ENCODE measurements around the gene MOB3B. TPM values are rescaled to one million over a fixed set of nuclear protein-coding genes. Genes with fewer than 3 reads are reported as not detected.

Gene MOB3B
- total and polyA plus RNA-seq, 7 experiments from 2014 or later, result 0.07 to 1.8 (median 0.72) TPM; not detected in 1

GRCh38 chr9:27412081-27412480 lies 117.5 kb downstream of the MOB3B start:
- no peaks in the 10 kb centered on the region for H3K36me3 ChIP-seq (ENCODE audit: control insufficient read depth in 2 of 3, insufficient read depth in 3 of 3, low read length in 3 of 3)
- Mint-ChIP-seq H3K4me1 (peaks cover 0 to 7% (median 0%) of the 10 kb centered on the region in 7 donors), H3K36me3 (peaks cover 0 to 4% (median 0%) of the 10 kb centered on the region in 5 donors), H3K9me3 (no peaks in the 10 kb centered on the region), H3K27me3 (peaks cover 0 to 3% (median 0%) of the 10 kb centered on the region in 5 donors), H3K27ac (no peak overlapping the region), H3K4me3 (no peak overlapping the region)
- intact Hi-C loops (cut with micrococcal nuclease), result no loop called here
- no peak for ATAC-seq
- no peak overlapping the region for H3K27ac ChIP-seq (ENCODE audit: low read depth, low read length)
- ChIA-PET CTCF (no interaction called here), POLR2A (no interaction called here)
- no peaks in the 10 kb centered on the region for H3K4me1 ChIP-seq (ENCODE audit: control insufficient read depth in 2 of 2, insufficient read depth in 2 of 2, low read length in 2 of 2)
- H3K27me3 ChIP-seq (ENCODE audit: control insufficient read depth in 2 of 2, insufficient read depth in 2 of 2, low read length in 2 of 2), result no peaks in the 10 kb centered on the region
- no peak for DNase-seq
- H3K4me3 ChIP-seq (ENCODE audit: low read length), result no peak overlapping the region
- no peaks in the 10 kb centered on the region for H3K9me3 ChIP-seq (ENCODE audit: control insufficient read depth in 2 of 3, low read length in 3 of 3)

DNA sequence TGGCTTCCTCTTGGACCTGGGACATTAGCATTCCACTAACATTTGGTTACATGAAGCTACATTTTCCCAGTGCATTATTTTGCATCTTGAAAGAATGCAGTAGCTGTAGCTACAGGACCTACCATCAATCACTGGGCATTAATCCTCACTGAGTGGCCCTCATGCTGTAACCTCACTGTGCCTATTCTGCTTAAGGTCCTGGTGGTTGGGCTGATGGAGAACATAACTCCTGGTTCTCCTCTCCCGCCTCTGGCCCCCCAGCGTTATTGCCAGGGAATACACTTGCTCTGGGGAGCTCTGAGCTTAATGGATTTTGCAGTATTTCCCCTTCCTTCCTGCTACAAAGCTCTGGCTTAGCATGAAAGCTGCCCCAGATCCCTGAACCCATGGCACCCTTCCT lies 121.1 kb downstream of the MOB3B start:
- Histone ChIP-seq H3K9me3 (ENCODE audit: control insufficient read depth in 2 of 3, low read length in 3 of 3) (no peaks in the 10 kb centered on the region), H3K36me3 (ENCODE audit: control insufficient read depth in 2 of 3, insufficient read depth in 3 of 3, low read length in 3 of 3) (no peaks in the 10 kb centered on the region), H3K27ac (ENCODE audit: low read depth, low read length) (no peak overlapping the region), H3K27me3 (ENCODE audit: control insufficient read depth in 2 of 2, insufficient read depth in 2 of 2, low read length in 2 of 2) (no peaks in the 10 kb centered on the region), H3K4me1 (ENCODE audit: control insufficient read depth in 2 of 2, insufficient read depth in 2 of 2, low read length in 2 of 2) (no peaks in the 10 kb centered on the region), H3K4me3 (ENCODE audit: low read length) (no peak overlapping the region)
- Mint-ChIP-seq H3K27ac (no peak overlapping the region), H3K36me3 (peaks cover 0 to 3% (median 0%) of the 10 kb centered on the region in 5 donors), H3K4me1 (peaks cover 0 to 2% (median 0%) of the 10 kb centered on the region in 7 donors), H3K9me3 (peaks cover 0 to 3% (median 0%) of the 10 kb centered on the region in 11 donors), H3K27me3 (peaks cover 0 to 3% (median 0%) of the 10 kb centered on the region in 5 donors), H3K4me3 (no peak overlapping the region)
- POLR2A ChIA-PET, result no interaction called here
- intact Hi-C loops (cut with micrococcal nuclease), result no loop called here
- ATAC-seq, result no peak
- DNase-seq, result no peak
- CTCF ChIA-PET, result no interaction called here

GRCh38 chr9:27408001-27408400 lies 121.6 kb downstream of the MOB3B start:
- Mint-ChIP-seq H3K27ac (no peak overlapping the region), H3K4me3 (no peak overlapping the region), H3K9me3 (peaks cover 0 to 3% (median 0%) of the 10 kb centered on the region in 11 donors), H3K4me1 (peaks cover 0 to 2% (median 0%) of the 10 kb centered on the region in 7 donors), H3K27me3 (peaks cover 0 to 3% (median 0%) of the 10 kb centered on the region in 5 donors), H3K36me3 (peaks cover 0 to 3% (median 0%) of the 10 kb centered on the region in 5 donors)
- H3K27ac ChIP-seq (ENCODE audit: low read depth, low read length), result no peak overlapping the region
- no peaks in the 10 kb centered on the region for H3K9me3 ChIP-seq (ENCODE audit: control insufficient read depth in 2 of 3, low read length in 3 of 3)
- intact Hi-C loops (cut with micrococcal nuclease), result no loop called here
- no peak overlapping the region for H3K4me3 ChIP-seq (ENCODE audit: low read length)
- no peak for DNase-seq
- ChIA-PET CTCF (no interaction called here), POLR2A (no interaction called here)
- no peaks in the 10 kb centered on the region for H3K27me3 ChIP-seq (ENCODE audit: control insufficient read depth in 2 of 2, insufficient read depth in 2 of 2, low read length in 2 of 2)
- ATAC-seq, result no peak
- no peaks in the 10 kb centered on the region for H3K4me1 ChIP-seq (ENCODE audit: control insufficient read depth in 2 of 2, insufficient read depth in 2 of 2, low read length in 2 of 2)
- no peaks in the 10 kb centered on the region for H3K36me3 ChIP-seq (ENCODE audit: control insufficient read depth in 2 of 3, insufficient read depth in 3 of 3, low read length in 3 of 3)

GRCh38 chr9:27407491-27407890 lies 122.1 kb downstream of the MOB3B start:
- Histone ChIP-seq H3K27ac (ENCODE audit: low read depth, low read length) (no peak overlapping the region), H3K9me3 (ENCODE audit: control insufficient read depth in 2 of 3, low read length in 3 of 3) (no peaks in the 10 kb centered on the region), H3K36me3 (ENCODE audit: control insufficient read depth in 2 of 3, insufficient read depth in 3 of 3, low read length in 3 of 3) (no peaks in the 10 kb centered on the region), H3K4me3 (ENCODE audit: low read length) (no peak overlapping the region), H3K27me3 (ENCODE audit: control insufficient read depth in 2 of 2, insufficient read depth in 2 of 2, low read length in 2 of 2) (no peaks in the 10 kb centered on the region), H3K4me1 (ENCODE audit: control insufficient read depth in 2 of 2, insufficient read depth in 2 of 2, low read length in 2 of 2) (no peaks in the 10 kb centered on the region)
- ATAC-seq (no peak), DNase-seq (no peak)
- POLR2A ChIA-PET, result no interaction called here
- no peak overlapping the region for H3K27ac Mint-ChIP-seq
- H3K36me3 Mint-ChIP-seq, result peaks cover 0 to 3% (median 0%) of the 10 kb centered on the region in 5 donors
- H3K4me1 Mint-ChIP-seq, result peaks cover 0 to 2% (median 0%) of the 10 kb centered on the region in 7 donors
- H3K9me3 Mint-ChIP-seq, result peaks cover 0 to 3% (median 0%) of the 10 kb centered on the region in 11 donors
- H3K27me3 Mint-ChIP-seq, result peaks cover 0 to 3% (median 0%) of the 10 kb centered on the region in 5 donors
- intact Hi-C loops (cut with micrococcal nuclease), result no loop called here
- CTCF ChIA-PET, result no interaction called here
- H3K4me3 Mint-ChIP-seq, result no peak overlapping the region

- H3K4me3 ChIP-seq (ENCODE audit: low read length), result no peak overlapping the region
- POLR2A ChIA-PET, result no interaction called here
- H3K27me3 Mint-ChIP-seq, result peaks cover 0 to 3% (median 0%) of the 10 kb centered on the region in 5 donors
- no peaks in the 10 kb centered on the region for H3K4me1 ChIP-seq (ENCODE audit: control insufficient read depth in 2 of 2, insufficient read depth in 2 of 2, low read length in 2 of 2)
- no peak overlapping the region for H3K4me3 Mint-ChIP-seq
- no peak overlapping the region for H3K27ac Mint-ChIP-seq
- peaks cover 0 to 6% (median 3%) of the 10 kb centered on the region in 5 donors for H3K36me3 Mint-ChIP-seq
- CTCF ChIA-PET, result no interaction called here
- peaks cover 0 to 2% (median 0%) of the 10 kb centered on the region in 7 donors for H3K4me1 Mint-ChIP-seq
- DNase-seq, result no peak
- intact Hi-C loops (cut with micrococcal nuclease), result no loop called here
- peaks cover 0 to 3% (median 0%) of the 10 kb centered on the region in 11 donors for H3K9me3 Mint-ChIP-seq
- H3K36me3 ChIP-seq (ENCODE audit: control insufficient read depth in 2 of 3, insufficient read depth in 3 of 3, low read length in 3 of 3), result no peaks in the 10 kb centered on the region
- H3K27ac ChIP-seq (ENCODE audit: low read depth, low read length), result no peak overlapping the region
- H3K9me3 ChIP-seq (ENCODE audit: control insufficient read depth in 2 of 3, low read length in 3 of 3), result no peaks in the 10 kb centered on the region
- no peak for ATAC-seq
- no peaks in the 10 kb centered on the region for H3K27me3 ChIP-seq (ENCODE audit: control insufficient read depth in 2 of 2, insufficient read depth in 2 of 2, low read length in 2 of 2)
Observed at GRCh38 chr9:27404661-27405060, 125.0 kb downstream of the MOB3B start.

DNA sequence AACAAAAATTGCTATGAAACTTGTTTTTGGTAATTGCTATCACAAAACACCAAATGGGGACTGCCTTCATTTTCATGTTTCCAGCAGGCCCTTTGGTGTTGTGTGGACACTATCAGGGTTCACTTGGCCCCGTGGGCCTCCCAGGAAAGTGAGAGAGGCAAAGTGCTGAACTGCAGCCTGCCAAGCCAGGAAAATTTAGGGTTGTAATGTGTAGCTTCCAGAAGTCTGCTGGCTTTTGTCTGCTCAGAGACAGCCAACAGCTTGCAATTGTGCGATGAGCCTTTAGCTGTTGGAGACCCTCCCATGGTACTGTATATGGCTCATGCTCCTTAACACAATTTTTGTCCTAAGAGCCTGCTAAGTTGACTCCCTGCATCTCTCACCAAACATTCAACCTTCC lies 127.0 kb downstream of the MOB3B start:
- ChIA-PET CTCF (no interaction called here), POLR2A (no interaction called here)
- DNase-seq, result no peak
- no peak overlapping the region for H3K4me3 ChIP-seq (ENCODE audit: low read length)
- Mint-ChIP-seq H3K4me3 (no peak overlapping the region), H3K36me3 (peaks cover 0 to 6% (median 3%) of the 10 kb centered on the region in 5 donors), H3K9me3 (peaks cover 0 to 3% (median 0%) of the 10 kb centered on the region in 11 donors), H3K27ac (no peak overlapping the region), H3K4me1 (no peaks in the 10 kb centered on the region), H3K27me3 (peaks cover 0 to 3% (median 0%) of the 10 kb centered on the region in 5 donors)
- no peaks in the 10 kb centered on the region for H3K36me3 ChIP-seq (ENCODE audit: control insufficient read depth in 2 of 3, insufficient read depth in 3 of 3, low read length in 3 of 3)
- no peak for ATAC-seq
- no peaks in the 10 kb centered on the region for H3K27me3 ChIP-seq (ENCODE audit: control insufficient read depth in 2 of 2, insufficient read depth in 2 of 2, low read length in 2 of 2)
- no peaks in the 10 kb centered on the region for H3K9me3 ChIP-seq (ENCODE audit: control insufficient read depth in 2 of 3, low read length in 3 of 3)
- no peak overlapping the region for H3K27ac ChIP-seq (ENCODE audit: low read depth, low read length)
- intact Hi-C loops (cut with micrococcal nuclease), result no loop called here
- no peaks in the 10 kb centered on the region for H3K4me1 ChIP-seq (ENCODE audit: control insufficient read depth in 2 of 2, insufficient read depth in 2 of 2, low read length in 2 of 2)

DNA sequence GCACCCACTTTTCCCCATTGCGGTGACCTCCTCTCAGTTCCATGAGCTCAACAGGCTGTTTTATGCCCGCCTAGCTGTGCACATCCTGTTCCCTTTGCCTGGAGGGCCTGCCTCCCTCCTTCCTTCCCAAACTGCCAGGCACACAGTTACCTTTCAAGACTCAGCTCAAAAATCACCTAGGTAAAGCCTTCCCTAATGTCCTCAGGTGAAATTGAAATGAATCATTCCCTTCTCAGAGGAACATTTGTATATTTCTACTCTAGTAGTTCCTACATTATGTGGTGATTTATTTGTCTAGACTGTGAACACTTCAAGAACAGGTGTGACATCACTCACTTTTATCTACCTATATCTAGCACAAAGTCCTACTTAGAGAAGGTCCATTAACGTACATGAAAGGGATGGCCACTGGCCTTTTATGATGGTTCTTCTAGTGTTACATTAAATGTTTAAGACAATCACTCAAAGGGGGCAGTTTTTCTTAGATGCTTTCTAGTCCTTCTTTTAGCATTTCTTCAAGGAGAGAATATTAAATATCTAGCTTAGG lies 129.2 kb downstream of the MOB3B start:
- ChIA-PET CTCF (no interaction called here), POLR2A (no interaction called here)
- no peak overlapping the region for H3K27ac ChIP-seq (ENCODE audit: low read depth, low read length)
- Mint-ChIP-seq H3K36me3 (peaks cover 0 to 4% (median 1%) of the 10 kb centered on the region in 5 donors), H3K4me1 (no peaks in the 10 kb centered on the region), H3K9me3 (peaks cover 0 to 1% (median 0%) of the 10 kb centered on the region in 11 donors), H3K4me3 (no peak overlapping the region), H3K27me3 (peaks cover 0 to 2% (median 0%) of the 10 kb centered on the region in 5 donors), H3K27ac (no peak overlapping the region)
- H3K27me3 ChIP-seq (ENCODE audit: control insufficient read depth in 2 of 2, insufficient read depth in 2 of 2, low read length in 2 of 2), result no peaks in the 10 kb centered on the region
- H3K4me3 ChIP-seq (ENCODE audit: low read length), result no peak overlapping the region
- no peaks in the 10 kb centered on the region for H3K9me3 ChIP-seq (ENCODE audit: control insufficient read depth in 2 of 3, low read length in 3 of 3)
- H3K36me3 ChIP-seq (ENCODE audit: control insufficient read depth in 2 of 3, insufficient read depth in 3 of 3, low read length in 3 of 3), result no peaks in the 10 kb centered on the region
- intact Hi-C loops (cut with micrococcal nuclease), result no loop called here
- DNase-seq, result no peak
- no peak for ATAC-seq
- no peaks in the 10 kb centered on the region for H3K4me1 ChIP-seq (ENCODE audit: control insufficient read depth in 2 of 2, insufficient read depth in 2 of 2, low read length in 2 of 2)
